Neutrophil (primary cell): ENCODE measurements around the gene CLSTN2.

Experiments
- H3K27ac ChIP-seq: fragments of 200-600 bp; sonication (generic); 2 replicates; pipeline ENCODE4 v1.5.1; 2016; ENCODE audit warnings: mild to moderate bottlenecking, moderate library complexity
- H3K27me3 ChIP-seq: fragments of 200-600 bp; sonication (generic); 2 replicates; pipeline ENCODE4 v1.6.0; 2016; ENCODE audit warnings: mild to moderate bottlenecking
- H3K36me3 ChIP-seq: fragments of 200-600 bp; sonication (generic); 2 replicates; pipeline ENCODE4 v1.5.1; 2017
- H3K4me1 ChIP-seq, 2 experiments: fragments of 200-600 bp in 1 of 2; sonication (generic) in 1 of 2; 1 replicate in 1 of 2; 2 replicates in 1 of 2; pipeline versions ENCODE4 v1.5.1 to v1.6.1; 2013 to 2016; ENCODE audit warnings: low read depth in 1 of 2, low read length in 1 of 2, mild to moderate bottlenecking in 1 of 2, moderate library complexity in 1 of 2; ENCODE audit not compliant: control insufficient read depth in 1 of 2, insufficient read depth in 1 of 2
- H3K4me3 ChIP-seq, 2 experiments: fragments of 200-600 bp in 1 of 2; sonication (generic) in 1 of 2; 1 replicate in 1 of 2; 2 replicates in 1 of 2; pipeline ENCODE4 v1.5.1; 2013 to 2016; ENCODE audit warnings: low read depth in 1 of 2, low read length in 1 of 2, mild to moderate bottlenecking in 1 of 2, moderate library complexity in 1 of 2
- H3K9me3 ChIP-seq: fragments of 200-600 bp; sonication (generic); 2 replicates; pipeline ENCODE4 v1.5.1; 2016
- CTCF ChIP-seq: fragments of 200-600 bp; sonication (generic); IDR thresholded peaks from 2 replicates; pipeline ENCODE4 v1.5.1; 2016; ENCODE audit warnings: antibody characterized with exemption

CLSTN2 gene

DNA sequence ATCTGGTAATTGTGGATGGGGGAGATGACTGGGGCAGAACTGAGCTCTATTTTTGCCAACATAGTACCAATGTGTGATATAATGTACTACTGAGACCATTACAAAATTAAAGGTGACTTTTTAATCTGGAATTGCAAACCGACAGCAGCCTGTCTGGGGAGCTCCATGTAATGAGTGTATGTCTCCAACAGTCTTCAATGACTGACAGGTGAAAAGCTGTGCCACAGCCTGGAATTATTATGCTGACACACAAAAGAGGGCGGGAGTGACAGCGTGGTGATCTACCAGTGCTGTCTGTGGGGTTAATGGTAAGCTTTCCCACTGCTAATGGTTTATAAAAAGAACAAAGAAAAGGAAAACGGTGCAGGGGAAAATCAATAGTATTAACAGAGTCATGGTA lies 143.4 kb downstream of the CLSTN2 start:
- H3K36me3 ChIP-seq = no peaks in the 10 kb centered on the region
- no peak overlapping the region for H3K4me3 ChIP-seq
- H3K4me1 ChIP-seq = no peaks in the 10 kb centered on the region
- no peaks in the 10 kb centered on the region for H3K27me3 ChIP-seq
- no peak for TF ChIP-seq CTCF
- H3K27ac ChIP-seq = no peak overlapping the region
- H3K9me3 ChIP-seq = no peaks in the 10 kb centered on the region

DNA sequence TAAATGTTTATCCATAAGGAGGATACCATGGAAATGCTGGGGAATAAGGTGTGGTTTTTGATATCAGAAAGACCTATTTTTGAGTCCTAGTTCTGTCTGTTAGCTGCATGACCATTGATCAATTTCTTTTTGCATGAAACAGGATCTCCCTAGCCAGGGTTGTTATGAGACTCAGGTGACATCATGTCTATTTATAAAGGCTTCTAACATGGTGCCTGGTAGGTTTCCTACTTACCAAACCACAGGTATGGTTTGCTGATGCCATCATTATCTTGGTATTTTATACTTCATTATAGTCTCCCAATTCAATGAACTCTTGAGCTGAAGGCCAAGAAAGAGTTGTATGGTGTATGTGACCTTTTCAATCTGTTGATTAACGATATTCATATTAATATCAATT lies 144.0 kb downstream of the CLSTN2 start:
- no peak overlapping the region for H3K4me3 ChIP-seq
- TF ChIP-seq CTCF = no peak
- H3K27me3 ChIP-seq = no peaks in the 10 kb centered on the region
- no peaks in the 10 kb centered on the region for H3K36me3 ChIP-seq
- H3K9me3 ChIP-seq = no peaks in the 10 kb centered on the region
- H3K4me1 ChIP-seq = no peaks in the 10 kb centered on the region
- H3K27ac ChIP-seq = no peak overlapping the region

- TF ChIP-seq CTCF = no peak
- H3K4me1 ChIP-seq = no peaks in the 10 kb centered on the region
- no peaks in the 10 kb centered on the region for H3K36me3 ChIP-seq
- H3K4me3 ChIP-seq = no peak overlapping the region
- no peaks in the 10 kb centered on the region for H3K9me3 ChIP-seq
- no peak overlapping the region for H3K27ac ChIP-seq
- H3K27me3 ChIP-seq = no peaks in the 10 kb centered on the region
Measured at GRCh38 chr3:140081887-140082286, 146.9 kb downstream of the CLSTN2 start.

DNA sequence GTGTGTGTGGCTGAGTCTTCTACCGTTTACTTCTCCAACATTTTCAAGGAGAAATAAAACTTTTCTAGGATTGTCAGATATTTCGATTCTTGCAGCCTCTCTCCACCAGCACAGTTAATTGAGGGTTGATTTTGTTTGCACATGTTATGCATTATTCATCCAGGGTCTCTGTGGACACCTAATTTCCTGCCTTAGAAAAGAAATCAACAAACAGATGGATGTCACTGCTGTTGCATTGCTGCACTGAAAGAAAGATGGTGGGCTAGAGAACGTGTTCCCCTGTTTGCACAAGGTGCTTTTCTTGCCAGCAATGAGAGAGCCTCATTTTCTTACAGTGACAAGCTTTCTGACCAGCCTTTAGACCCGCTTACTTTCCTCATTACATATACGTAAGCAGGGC lies 150.0 kb downstream of the CLSTN2 start:
- Histone ChIP-seq H3K4me3 (no peak overlapping the region), H3K27ac (no peak overlapping the region), H3K27me3 (no peaks in the 10 kb centered on the region), H3K36me3 (no peaks in the 10 kb centered on the region), H3K4me1 (no peaks in the 10 kb centered on the region), H3K9me3 (no peaks in the 10 kb centered on the region)
- TF ChIP-seq CTCF = no peak

- no peak overlapping the region for H3K4me3 ChIP-seq
- no peaks in the 10 kb centered on the region for H3K27me3 ChIP-seq
- no peaks in the 10 kb centered on the region for H3K4me1 ChIP-seq
- no peaks in the 10 kb centered on the region for H3K36me3 ChIP-seq
- no peaks in the 10 kb centered on the region for H3K9me3 ChIP-seq
- no peak overlapping the region for H3K27ac ChIP-seq
- TF ChIP-seq CTCF = no peak
Measured at GRCh38 chr3:140086642-140087041, 151.7 kb downstream of the CLSTN2 start.

DNA sequence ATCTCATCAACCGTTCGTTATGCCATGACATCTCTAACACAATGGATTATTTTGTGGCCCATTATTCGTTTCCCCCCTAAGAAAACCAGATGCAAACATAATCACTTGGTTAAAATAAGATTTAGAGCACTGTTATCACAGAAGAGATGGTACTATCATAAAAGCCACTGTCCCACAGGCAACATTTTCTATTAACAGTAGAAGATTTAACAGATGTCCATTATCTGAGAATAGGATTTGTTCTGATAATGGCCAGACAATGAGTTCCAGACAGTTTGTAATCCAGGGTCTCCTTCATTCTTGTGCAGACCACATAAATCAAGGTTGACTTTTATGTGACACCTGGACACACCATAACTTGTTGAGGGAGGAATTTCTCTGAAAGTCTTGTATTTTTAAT lies 153.1 kb downstream of the CLSTN2 start:
- Histone ChIP-seq H3K36me3 (no peaks in the 10 kb centered on the region), H3K9me3 (no peaks in the 10 kb centered on the region), H3K27me3 (no peaks in the 10 kb centered on the region), H3K4me3 (no peak overlapping the region), H3K4me1 (no peaks in the 10 kb centered on the region), H3K27ac (no peak overlapping the region)
- TF ChIP-seq CTCF = no peak
